CD14-positive monocyte (primary cell): ENCODE measurements around the gene EVX2. TPM values are rescaled to one million over a fixed set of nuclear protein-coding genes. Genes with fewer than 3 reads are reported as not detected.

Experiments used
- DNase-seq, 3 donors: peaks; one replicate each; pipeline ENCODE4 v3.0.0-alpha.2; 2011 to 2022
- H2AFZ ChIP-seq: 2 replicates; pipeline ENCODE4 v1.6.0; 2012; ENCODE audit warnings: mild to moderate bottlenecking, low read depth, low read length, inconsistent platforms; ENCODE audit not compliant: insufficient read depth, poor library complexity, severe bottlenecking
- H3K27ac ChIP-seq, 2 donors: 1 replicate in 1 of 2; 2 replicates in 1 of 2; pipeline ENCODE4 v1.5.1; 2012 to 2013; ENCODE audit warnings: low read length in 2 of 2, control low read depth in 1 of 2, inconsistent platforms in 1 of 2, low read depth in 1 of 2, mild to moderate bottlenecking in 1 of 2
- H3K27me3 ChIP-seq, 2 donors: one replicate each; pipeline versions ENCODE4 v1.6.0 to v1.6.1; 2011 to 2013; ENCODE audit warnings: low read length in 2 of 2; ENCODE audit not compliant: control insufficient read depth in 2 of 2, insufficient read depth in 2 of 2
- H3K36me3 ChIP-seq, 2 donors: replicated peaks in 1 of 2; 1 replicate in 1 of 2; 2 replicates in 1 of 2; pipeline versions ENCODE4 v1.5.1 to v1.6.1; 2012 to 2013; ENCODE audit warnings: low read length in 2 of 2, control low read depth in 1 of 2, inconsistent platforms in 1 of 2, mild to moderate bottlenecking in 1 of 2; ENCODE audit not compliant: insufficient read depth in 2 of 2, control insufficient read depth in 1 of 2
- H3K4me1 ChIP-seq, 2 donors: 1 replicate in 1 of 2; 2 replicates in 1 of 2; pipeline versions ENCODE4 v1.5.1 to v1.6.1; 2012 to 2013; ENCODE audit warnings: low read length in 2 of 2, control low read depth in 1 of 2, inconsistent platforms in 1 of 2, mild to moderate bottlenecking in 1 of 2, moderate library complexity in 1 of 2; ENCODE audit not compliant: insufficient read depth in 2 of 2, control insufficient read depth in 1 of 2
- H3K4me2 ChIP-seq: replicated peaks from 2 replicates; pipeline ENCODE3; 2012; ENCODE audit warnings: low read length, moderate library complexity, mild to moderate bottlenecking; ENCODE audit not compliant: poor library complexity, severe bottlenecking; ENCODE audit errors: extremely low read depth
- H3K4me3 ChIP-seq, 3 experiments: fragments of 200-600 bp in 1 of 3; sonication (generic) in 1 of 3; replicated peaks in 1 of 3; 1 replicate in 2 of 3; 2 replicates in 1 of 3; pipeline ENCODE4 v1.5.1; 2011 to 2013; ENCODE audit warnings: low read length in 3 of 3, mild to moderate bottlenecking in 3 of 3, control low read depth in 2 of 3, low read depth in 2 of 3, inconsistent platforms in 1 of 3, moderate library complexity in 1 of 3
- H3K79me2 ChIP-seq: 2 replicates; pipeline ENCODE4 v1.6.0; 2012; ENCODE audit warnings: mild to moderate bottlenecking, control low read depth, inconsistent platforms, low read length, moderate library complexity; ENCODE audit not compliant: insufficient read depth
- H3K9ac ChIP-seq: 2 replicates; pipeline ENCODE4 v1.6.0; 2017; ENCODE audit warnings: low read length, mild to moderate bottlenecking; ENCODE audit not compliant: insufficient read depth, poor library complexity, severe bottlenecking
- H3K9me3 ChIP-seq, 2 donors: replicated peaks in 1 of 2; 1 replicate in 1 of 2; 2 replicates in 1 of 2; pipeline versions ENCODE4 v1.5.1 to v1.6.1; 2012 to 2013; ENCODE audit warnings: low read length in 2 of 2, control low read depth in 1 of 2; ENCODE audit not compliant: control insufficient read depth in 1 of 2, insufficient read depth in 1 of 2
- H4K20me1 ChIP-seq: 2 replicates; pipeline ENCODE4 v1.6.0; 2012; ENCODE audit warnings: mild to moderate bottlenecking, low read length, control low read depth, moderate library complexity; ENCODE audit not compliant: insufficient read depth
- H3K27ac Mint-ChIP-seq, 7 donors: one replicate each; pipeline ENCODE4 v1.8.0; 2020; ENCODE audit warnings: mild to moderate bottlenecking in 7 of 7, mixed read lengths in 7 of 7, moderate library complexity in 6 of 7, inconsistent platforms in 2 of 7
- H3K27me3 Mint-ChIP-seq, 3 donors: one replicate each; pipeline ENCODE4 v1.8.0; 2021 to 2022; ENCODE audit warnings: low read depth in 3 of 3, mild to moderate bottlenecking in 3 of 3, mixed read lengths in 3 of 3, moderate library complexity in 3 of 3, inconsistent platforms in 1 of 3
- H3K36me3 Mint-ChIP-seq, 2 donors: one replicate each; pipeline ENCODE4 v1.8.0; 2020; ENCODE audit warnings: mixed read lengths in 2 of 2, inconsistent platforms in 1 of 2, mild to moderate bottlenecking in 1 of 2
- H3K4me1 Mint-ChIP-seq: one replicate; pipeline ENCODE4 v1.8.0; 2020; ENCODE audit warnings: mild to moderate bottlenecking, mixed read lengths
- H3K4me3 Mint-ChIP-seq, 2 donors: one replicate each; pipeline ENCODE4 v1.8.0; 2020; ENCODE audit warnings: mild to moderate bottlenecking in 2 of 2, mixed read lengths in 2 of 2, moderate library complexity in 1 of 2
- H3K9me3 Mint-ChIP-seq, 7 donors: one replicate each; pipeline ENCODE4 v1.8.0; 2020 to 2022; ENCODE audit warnings: mixed read lengths in 7 of 7, mild to moderate bottlenecking in 6 of 7, moderate library complexity in 6 of 7, inconsistent platforms in 2 of 7
- CTCF ChIP-seq: fragments of 200-600 bp; IDR thresholded peaks from one replicate; pipeline ENCODE4 v1.8.0; 2022; ENCODE audit warnings: antibody characterized with exemption, mild to moderate bottlenecking
- WGBS: methylation state at CpG from one replicate; pipeline ENCODE4 v1.1.5; 2013; ENCODE audit warnings: missing lambda C conversion rate; ENCODE audit not compliant: insufficient coverage; 5-methylcytosine and 5-hydroxymethylcytosine counted together
- intact Hi-C, 2 donors: fragments of 100-400 bp; cut with micrococcal nuclease; formaldehyde crosslinking; loops; one replicate each; pipeline versions ENCODE4 v1.15.0 to v1.15.1; 2023
- polyA plus RNA-seq, 3 donors: library from polyadenylated mRNA; depleted of rRNA in 1 of 3; unstranded in 2 of 3; stranded (reverse) in 1 of 3; fragments of 300-500 nt in 2 of 3; fragments of >200 nt in 1 of 3; fragmentation: Illumina TruSeq in 2 of 3; gene quantifications; 1 replicate in 2 of 3; 2 replicates in 1 of 3; pipeline ENCODE4 v1.2.3, GENCODE V29; 2012 to 2021

The EVX2 gene
- polyA plus RNA-seq, 3 donors = not detected

- Histone ChIP-seq H3K9me3 (peaks cover 10 to 42% of the 10 kb centered on the region in 2 donors), H3K9ac (no peak overlapping the region), H4K20me1 (no peaks in the 10 kb centered on the region), H3K36me3 (no peaks in the 10 kb centered on the region), H3K4me3 (no peak overlapping the region), H2AFZ (no peak overlapping the region), H3K4me2 (no peak overlapping the region), H3K27me3 (peaks cover 87 to 100% of the 10 kb centered on the region in 2 donors), H3K79me2 (no peaks in the 10 kb centered on the region), H3K4me1 (peaks cover 4 to 10% of the 10 kb centered on the region in 2 donors), H3K27ac (no peak overlapping the region)
- no peak for DNase-seq
- 7% methylated on average over 26 of the region's 30 CpGs for WGBS
- Mint-ChIP-seq H3K27me3 (peaks cover 95 to 98% (median 97%) of the 10 kb centered on the region in 3 donors), H3K4me1 (peaks cover 25% of the 10 kb centered on the region), H3K36me3 (peaks cover 2 to 6% of the 10 kb centered on the region in 2 donors), H3K27ac (no peak overlapping the region), H3K4me3 (peak overlapping the region in 1 of 2 donors; percentile 79), H3K9me3 (peaks cover 0 to 44% (median 19%) of the 10 kb centered on the region in 7 donors)
- intact Hi-C loops = no loop called here
- TF ChIP-seq CTCF = no peak
Measured at GRCh38 chr2:176068419-176068832, 15.3 kb downstream of the EVX2 start.

GRCh38 chr2:176067589-176068418 is 16.0 kb downstream of the EVX2 start:
- H3K27ac Mint-ChIP-seq = no peak overlapping the region
- Histone ChIP-seq H3K9me3 (peaks cover 10 to 37% of the 10 kb centered on the region in 2 donors), H3K4me2 (peak overlapping the region; percentile 30), H4K20me1 (no peaks in the 10 kb centered on the region), H3K27me3 (peaks cover 84 to 100% of the 10 kb centered on the region in 2 donors), H3K79me2 (no peaks in the 10 kb centered on the region), H3K36me3 (no peaks in the 10 kb centered on the region), H3K4me1 (peaks cover 4 to 10% of the 10 kb centered on the region in 2 donors), H2AFZ (no peak overlapping the region), H3K9ac (no peak overlapping the region), H3K27ac (no peak overlapping the region), H3K4me3 (peak overlapping the region in 1 of 3 experiments; percentile 25)
- intact Hi-C loops = no loop called here
- peak overlapping the region; percentile 47 to 79 for H3K4me3 Mint-ChIP-seq
- peaks cover 88 to 93% (median 92%) of the 10 kb centered on the region in 3 donors for H3K27me3 Mint-ChIP-seq
- H3K36me3 Mint-ChIP-seq = peaks cover 2 to 6% of the 10 kb centered on the region in 2 donors
- WGBS = 10% methylated on average over 23 of the region's 38 CpGs
- peaks cover 0 to 37% (median 19%) of the 10 kb centered on the region in 7 donors for H3K9me3 Mint-ChIP-seq
- DNase-seq = no peak
- no peak for TF ChIP-seq CTCF
- H3K4me1 Mint-ChIP-seq = peaks cover 25% of the 10 kb centered on the region
